Measurements from ENCODE around the gene BCL6.

Gene BCL6

DNA sequence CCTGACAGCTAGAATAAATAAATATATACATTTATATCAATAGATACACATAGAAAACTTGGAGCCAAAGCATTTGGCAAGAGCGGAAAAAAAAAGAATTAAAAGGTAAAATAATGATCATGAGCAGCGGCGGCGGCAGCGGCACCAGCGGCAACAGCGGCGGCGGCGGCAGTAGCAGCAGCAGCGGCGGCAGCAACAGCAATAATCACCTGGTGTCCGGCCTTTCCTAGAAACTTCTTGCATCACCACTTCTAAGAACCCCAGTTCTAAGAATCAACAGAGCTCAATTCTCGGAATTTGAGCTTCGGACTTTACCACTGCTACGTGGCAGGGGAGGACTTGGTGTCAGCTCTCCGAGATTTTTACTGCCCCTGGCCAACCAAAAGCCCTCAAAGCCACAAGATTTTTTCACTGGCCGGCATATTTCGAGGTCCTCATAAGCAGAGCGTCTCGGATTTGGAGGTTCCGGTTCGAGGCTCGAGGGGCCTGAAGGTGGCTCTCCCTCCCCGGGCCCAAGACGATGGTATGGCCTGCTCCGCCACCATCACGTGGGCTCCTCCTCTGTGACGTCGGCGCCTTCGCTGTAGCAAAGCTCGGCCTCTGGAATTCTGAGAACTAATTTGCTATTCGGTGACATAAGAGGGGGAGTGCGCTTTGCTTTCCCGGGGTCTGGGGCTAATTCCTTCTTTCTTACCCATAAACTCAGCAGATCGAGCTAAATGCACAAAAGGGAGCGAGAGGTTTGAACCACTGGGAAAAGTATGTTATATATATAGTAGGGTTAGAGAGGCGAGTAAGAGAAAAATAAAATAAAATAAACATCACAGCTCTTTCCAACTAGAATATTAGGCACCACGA is at the start of gene BCL6:
Gene BCL6, minus strand, starts transcription at position 268 of the 858 bp plus-strand sequence. CDS start 11,775 bp downstream, outside the sequence.
- DNase-seq = peak; percentile 90 to 92

DNA sequence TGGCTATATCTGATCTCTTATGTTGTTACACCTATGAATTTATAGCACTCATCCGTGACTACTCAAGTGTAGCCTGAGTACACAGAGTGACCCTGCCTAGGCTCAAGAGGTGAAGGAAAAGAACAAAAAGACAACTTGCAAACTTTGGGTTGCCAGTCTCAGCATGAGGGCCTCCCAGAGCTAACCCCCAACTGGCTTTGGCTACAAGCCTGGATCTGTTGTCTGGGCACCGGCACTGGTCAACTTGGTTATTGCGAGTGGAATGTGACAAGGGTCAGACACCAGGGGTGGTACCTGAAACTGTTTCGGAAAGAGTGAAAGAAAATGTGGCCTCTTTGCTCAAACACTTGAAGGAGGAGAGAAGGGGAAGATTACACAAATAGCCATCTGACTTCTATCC is 49.5 kb upstream of the BCL6 start:
- no peak for DNase-seq

DNA sequence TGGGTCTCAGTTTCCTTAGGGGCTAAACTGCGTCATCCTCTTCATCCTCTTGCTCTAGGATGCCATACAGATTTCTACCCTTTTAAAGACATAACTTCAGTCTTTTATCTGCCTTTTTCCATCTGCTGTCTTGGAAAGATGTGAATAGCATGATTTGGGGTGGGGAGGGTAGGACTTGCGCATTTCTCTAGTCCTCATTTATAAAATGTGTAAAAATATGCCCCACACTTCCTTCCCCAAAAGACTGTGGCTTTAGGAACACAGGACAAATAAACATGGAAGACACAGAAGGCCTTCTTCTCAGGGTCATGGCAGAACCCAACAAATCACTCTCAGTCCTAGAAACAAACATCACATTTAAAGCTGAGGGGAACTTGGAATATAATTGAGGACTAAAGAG is 48.4 kb upstream of the BCL6 start:
- no peak for DNase-seq

DNA sequence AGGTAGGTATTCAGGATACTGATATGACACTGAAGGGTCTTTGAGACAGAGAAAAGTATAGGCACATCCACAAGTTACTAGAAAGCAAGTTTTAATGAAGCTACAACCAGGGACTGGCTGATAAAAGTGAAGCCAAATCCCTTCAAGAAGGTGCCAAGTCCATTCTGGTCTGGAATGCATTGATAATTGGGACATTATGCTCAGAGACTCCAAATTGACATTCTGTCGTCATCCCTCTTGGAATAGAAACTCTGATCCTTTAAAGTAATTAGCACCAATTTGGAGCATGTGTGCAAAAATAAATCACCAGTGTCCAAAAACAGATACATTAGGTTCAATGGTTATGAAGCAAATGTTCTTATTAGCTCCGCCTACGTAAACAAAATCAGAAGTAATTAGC is 47.3 kb upstream of the BCL6 start:
- DNase-seq = no peak

DNA sequence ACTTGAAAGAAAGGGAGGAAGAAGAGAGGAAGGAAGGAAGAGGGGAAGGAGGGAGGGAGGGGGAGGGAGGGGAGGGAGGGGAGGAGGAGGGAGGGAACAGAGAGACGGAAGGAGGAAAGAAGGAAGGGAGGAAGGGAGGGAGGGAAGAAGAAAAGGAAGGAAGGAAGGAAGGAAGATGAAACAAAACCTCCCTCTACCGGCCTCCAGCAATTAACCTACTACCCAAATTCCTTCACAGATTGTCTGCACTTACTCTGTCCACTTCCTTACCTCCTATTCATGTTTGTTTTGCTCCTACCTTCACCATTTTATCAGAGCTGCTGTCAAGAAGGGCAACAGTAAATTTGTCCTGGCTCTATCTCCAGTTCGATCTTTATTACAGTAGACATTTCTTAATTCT is 44.6 kb upstream of the BCL6 start:
- no peak for DNase-seq

DNA sequence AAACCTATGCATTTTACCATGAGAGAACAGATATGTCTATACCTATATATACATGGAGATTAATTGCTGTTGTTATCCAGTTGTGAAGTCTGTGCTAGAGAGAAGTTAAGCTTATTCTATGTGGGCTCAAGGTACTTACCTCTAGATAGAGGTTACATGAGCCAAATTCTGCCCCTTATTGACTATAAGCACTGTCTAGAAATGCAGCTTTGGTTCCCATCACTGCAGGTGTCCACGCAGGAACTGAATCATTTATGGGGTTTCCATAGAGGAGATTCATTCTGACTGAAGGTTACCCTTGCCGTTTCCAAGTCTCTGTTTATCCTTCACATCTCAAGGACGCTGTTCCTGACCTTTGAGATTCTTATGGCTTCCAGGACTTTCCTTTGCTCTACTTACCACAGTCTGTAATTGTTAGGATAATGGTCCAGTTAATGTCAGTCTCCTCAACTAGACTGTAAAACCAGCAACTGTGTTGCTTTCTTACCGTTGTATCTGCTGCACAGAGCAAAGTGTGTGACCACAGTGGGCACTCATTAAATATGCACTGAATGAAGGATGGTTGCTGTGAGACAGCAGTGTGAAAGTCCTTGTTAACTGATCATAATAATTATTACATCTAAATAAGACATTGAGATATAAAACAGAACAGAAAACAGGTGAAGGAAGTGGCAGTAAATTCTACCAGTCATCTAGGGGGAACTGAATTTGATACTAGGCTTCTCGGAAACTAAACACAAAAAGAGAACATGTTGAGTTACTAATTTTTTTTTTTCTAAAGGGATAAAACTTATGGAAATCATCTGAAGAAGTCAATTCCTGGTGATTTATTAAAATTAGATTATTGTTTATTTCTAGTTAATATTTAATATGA is 44.0 kb upstream of the BCL6 start:
- DNase-seq = no peak

DNA sequence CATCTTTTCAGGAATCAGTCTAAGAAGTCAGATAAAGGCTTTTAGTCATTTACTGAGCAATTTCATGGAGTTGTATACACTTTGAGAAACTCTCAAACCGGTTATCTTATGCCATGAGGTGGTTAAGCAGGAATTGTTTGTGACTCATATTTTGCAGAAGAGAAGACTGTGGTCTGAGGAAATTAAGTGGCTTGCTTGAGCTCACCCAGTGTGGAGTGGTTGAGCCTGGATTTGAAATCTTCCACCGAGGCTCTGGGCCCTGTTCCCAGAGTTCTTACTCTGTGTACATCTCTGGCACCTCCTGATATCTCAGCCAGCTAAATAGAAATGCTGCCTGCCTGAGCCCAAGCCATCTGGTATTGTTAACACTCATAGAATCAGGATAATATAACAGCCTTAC is 37.8 kb upstream of the BCL6 start:
- peak in 1 of 2 experiments; percentile 6 for DNase-seq

DNA sequence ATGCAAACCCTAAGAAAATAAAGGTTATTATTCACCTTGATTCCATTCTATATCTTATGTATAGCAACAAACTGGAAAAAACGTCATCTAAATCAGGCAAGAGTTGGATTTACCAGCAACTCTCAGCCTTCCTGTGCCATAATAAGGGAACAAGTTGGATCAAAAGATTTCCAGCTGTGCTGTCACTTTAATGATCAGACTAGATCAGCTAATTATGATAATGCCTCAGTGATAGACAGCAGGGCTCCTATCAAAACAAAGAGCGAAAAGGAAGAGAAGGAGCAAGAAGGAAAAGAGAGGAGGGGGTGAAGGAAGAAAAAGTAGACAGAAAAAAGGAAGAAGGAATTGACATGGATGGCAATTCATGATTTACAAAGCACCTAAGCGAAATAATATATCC is 36.7 kb upstream of the BCL6 start:
- DNase-seq = no peak

DNA sequence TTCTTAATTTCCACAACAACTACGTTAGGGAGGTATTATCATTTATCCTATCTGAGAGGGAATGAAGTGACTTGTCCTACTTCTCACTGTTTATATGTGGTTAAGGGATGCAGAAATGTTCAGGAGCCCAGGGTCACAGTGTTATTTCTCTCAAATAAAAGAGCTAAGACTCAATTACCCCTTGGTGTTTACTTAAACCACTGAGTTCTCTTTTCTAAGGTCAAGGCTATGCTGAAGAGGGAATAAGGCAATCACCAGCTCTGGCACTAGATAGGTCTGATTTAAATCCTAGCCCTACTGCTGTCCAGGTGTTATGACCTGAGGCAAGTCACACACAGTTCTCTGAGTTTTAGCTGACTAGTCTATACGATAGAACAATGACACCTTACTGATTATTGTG is 35.7 kb upstream of the BCL6 start:
- DNase-seq = no peak

DNA sequence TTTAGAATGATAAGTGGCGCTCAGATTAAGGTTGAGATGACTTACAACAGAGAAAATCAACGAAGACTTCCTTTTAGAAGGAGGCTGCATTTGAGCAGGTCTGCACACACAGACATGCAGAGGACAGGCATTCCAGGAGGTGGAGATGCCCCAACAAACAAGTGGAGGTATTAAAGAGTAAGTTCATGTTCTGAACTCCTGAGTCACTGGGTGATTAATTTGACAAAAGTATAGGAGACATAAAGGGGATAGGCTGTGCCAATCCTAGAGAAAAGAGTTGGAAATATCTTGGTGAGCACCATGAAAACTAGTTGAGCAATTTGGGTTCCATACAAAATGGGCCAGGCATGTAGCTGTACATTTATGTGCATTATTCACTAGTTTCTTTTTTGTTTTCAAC is 33.5 kb upstream of the BCL6 start:
- no peak for DNase-seq

DNA sequence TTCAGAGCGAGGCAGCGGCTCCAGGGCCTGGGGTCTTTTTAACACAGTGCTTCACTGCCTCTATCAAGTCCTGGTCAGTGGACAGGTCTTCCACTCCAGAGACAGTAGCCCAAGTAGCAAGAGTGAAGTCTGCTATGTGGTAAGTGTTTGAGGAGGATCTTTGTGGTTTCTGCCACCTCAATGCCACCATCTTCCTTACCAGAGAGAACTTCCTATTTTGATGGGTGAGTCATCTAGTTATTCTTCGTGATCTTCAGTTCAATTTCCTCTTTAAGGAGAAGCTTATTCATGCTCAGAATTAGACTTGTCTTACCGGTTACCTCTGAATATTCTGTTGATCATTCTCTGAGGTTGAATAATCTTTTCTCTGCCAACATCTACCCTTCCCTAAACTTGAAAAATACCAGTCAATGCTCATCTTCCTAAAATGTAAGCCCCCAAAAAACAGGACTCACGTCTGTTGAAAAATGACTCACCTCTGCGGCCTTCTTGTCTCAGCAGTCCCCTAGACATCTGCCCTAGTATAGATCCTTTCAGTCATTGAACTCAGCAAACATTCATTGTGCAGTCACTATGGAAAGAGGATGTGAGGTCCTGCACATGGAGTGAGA is 32.2 kb upstream of the BCL6 start:
- DNase-seq = peak; percentile 96 to 97

DNA sequence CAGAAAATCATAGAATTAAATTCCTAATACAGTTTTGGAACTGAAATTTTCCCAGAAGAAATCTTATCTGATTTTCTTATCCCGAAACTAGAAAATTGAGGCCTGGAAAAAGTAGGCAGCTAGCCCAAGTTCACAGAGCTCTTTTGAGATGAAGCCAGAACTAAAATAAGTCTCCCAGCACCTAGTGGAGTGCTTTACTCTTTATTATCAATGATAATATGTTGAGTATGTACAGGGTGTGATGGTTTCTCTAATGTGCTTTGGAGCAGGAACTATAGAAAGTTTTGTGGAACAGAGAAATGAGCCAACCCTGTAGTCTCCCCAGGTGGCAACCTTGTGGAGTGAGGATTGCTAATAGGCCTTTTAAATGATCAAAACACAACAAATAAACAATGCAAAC is 30.3 kb upstream of the BCL6 start:
- no peak for DNase-seq

DNA sequence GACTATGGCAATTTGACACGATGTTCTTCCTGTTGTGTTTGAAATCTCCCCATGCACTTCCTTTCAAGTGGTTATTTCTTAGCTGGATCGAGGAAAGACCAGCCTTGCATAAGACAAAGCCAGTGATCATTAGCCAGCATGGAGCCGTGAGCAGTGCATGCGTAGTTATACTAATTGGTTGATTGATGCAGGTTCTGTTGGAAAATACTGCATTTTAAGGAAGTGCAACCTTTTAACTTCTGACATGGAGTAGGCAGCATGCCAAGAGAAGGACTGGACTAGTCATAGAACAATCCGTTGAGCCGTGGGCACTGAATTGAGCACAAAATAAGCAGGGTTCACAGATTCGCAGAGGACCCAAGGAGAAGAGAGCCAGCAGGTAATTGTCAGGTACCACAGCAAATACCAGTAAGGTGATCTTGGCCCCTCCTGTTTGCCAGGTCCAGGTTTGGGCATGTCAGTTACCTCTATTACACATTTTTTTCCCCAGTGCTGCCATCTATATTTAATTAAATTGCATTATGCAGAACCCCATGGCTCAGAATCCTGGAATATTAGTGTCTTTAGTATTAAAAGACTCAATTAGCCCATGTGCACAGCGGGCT is 29.0 kb upstream of the BCL6 start:
- peak; percentile 54 to 63 for DNase-seq

DNA sequence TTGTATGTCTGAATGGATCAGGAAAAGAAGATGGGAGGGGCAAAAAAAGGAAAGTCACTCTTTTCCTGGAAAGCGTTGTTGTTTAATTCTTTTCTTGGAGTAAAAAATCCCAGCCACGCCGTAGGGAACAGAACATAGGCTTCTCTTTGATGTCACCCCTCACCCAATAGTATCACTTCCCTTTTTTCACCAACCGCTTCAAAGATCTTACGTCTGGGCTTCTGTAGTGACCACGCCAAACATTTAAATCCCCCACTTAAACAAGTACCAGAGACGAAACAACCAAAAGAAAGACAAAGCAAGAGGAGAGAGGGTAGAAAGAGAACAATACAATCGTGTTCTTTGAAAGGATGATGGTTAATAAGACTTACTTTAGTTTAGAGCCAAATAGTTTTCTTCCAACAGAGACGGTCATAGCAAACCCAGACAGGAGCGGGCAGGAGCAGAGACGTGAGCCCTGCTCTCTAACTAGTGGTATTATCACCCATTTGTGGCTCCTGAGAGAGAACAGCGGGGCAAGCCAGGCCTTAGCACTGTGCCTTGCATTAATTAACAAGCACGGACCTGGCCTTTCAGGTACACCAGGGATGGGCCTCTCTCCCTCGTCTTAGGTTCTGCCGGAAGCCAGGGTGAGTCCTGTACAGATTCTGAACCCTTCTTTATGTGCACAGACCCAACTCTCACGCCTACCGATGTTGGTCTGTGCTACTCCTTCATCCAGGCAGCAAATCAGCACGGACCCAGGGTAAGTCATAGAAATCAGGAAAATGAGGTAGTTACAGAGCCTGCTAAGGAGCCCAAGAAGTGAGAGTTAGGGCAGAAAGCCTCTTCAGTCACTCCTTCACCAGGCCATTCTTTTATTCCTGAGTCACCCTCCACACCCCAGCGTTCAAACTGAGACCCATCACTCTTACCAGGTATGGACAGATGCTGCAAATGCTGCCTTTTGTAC is 28.2 kb upstream of the BCL6 start:
- DNase-seq = peak; percentile 50 to 78

DNA sequence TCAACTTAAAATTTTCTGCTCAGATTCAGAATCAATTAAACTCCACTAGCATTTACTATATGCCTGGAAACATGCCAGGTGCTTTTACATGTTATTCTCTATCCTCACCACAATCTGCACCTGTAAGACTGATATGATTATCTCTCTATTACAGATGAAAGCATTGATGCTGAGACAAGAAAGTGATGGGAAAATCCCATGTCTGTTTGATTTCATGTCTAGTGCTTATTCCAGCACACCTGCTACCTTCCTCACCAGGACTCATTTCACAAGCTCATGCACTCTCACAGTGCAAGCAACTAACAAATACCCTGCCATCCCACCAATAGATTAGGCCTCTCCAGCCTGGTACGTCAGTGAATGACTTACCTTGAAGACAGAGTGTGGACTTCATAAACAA is 25.0 kb upstream of the BCL6 start:
- DNase-seq = no peak

DNA sequence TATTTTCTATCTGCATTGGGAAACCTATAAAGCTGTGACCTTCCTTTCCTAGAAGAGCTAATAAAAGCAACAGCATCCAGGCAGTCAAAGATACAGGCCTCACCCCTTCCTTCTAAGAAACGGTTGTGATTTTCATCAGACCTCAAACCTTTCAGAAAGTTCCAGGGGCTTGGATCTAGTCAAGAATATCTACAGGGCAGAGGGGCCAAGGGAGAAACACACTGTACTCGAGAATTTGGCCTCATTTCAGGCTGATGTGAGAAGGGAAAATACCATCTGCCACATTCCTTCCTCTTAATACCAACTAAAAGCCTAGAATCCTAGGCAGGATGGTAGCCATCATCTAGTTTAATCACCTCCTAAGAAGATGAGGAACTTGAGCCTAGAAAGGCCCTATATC is 24.5 kb upstream of the BCL6 start:
- DNase-seq = no peak

DNA sequence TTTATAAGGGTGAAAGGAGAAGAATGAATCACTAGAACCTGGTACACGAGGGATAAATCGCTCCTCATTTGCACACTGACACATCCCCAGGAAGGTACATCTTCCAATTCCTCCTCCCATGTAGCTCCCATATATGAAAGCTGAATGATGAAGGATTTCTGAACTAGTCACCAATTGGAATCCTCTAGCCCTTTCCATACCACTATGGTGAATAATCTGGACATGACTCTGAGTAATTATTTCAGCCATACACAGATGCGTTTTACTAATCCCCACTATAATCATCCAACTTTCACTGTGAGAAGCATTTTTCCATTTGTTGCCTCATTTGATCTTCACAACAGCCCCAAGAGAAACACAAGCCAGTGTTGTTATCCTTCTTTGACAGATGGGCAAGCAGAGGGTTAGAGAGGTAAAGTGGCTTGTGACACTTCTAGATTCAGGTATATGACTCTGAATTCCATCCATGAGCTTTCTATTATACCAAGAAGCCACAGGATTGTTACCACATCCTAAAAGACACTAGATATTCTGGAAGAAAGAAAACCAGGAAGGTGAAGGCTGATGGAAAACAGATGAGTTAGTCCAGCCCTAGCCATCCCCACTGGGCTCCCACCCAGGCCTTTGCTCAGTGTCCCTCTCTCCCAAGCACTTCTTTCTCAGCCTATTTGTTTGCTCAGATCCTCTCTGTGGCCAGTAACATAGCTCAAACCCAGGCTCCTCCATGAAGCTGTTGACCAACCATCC is 22.2 kb upstream of the BCL6 start:
- DNase-seq = no peak

DNA sequence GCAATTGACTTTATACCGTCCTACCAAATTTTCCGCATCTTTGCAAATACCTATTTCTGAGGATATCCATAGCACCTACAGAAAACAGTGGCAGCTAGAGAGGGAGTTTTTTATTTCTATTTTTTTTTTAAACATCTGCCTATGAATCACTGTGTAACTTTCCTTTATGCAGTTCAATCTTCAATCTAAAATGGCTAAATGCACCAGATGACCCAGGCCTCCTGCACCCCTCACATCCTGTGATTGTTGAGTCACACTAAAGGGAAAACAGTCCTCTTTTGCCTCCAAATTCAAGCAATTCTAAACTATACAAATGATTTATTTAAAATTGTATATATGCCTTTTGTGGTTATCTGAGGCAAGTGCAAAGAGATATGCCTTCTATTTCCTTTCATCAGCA is 20.1 kb upstream of the BCL6 start:
- no peak for DNase-seq

DNA sequence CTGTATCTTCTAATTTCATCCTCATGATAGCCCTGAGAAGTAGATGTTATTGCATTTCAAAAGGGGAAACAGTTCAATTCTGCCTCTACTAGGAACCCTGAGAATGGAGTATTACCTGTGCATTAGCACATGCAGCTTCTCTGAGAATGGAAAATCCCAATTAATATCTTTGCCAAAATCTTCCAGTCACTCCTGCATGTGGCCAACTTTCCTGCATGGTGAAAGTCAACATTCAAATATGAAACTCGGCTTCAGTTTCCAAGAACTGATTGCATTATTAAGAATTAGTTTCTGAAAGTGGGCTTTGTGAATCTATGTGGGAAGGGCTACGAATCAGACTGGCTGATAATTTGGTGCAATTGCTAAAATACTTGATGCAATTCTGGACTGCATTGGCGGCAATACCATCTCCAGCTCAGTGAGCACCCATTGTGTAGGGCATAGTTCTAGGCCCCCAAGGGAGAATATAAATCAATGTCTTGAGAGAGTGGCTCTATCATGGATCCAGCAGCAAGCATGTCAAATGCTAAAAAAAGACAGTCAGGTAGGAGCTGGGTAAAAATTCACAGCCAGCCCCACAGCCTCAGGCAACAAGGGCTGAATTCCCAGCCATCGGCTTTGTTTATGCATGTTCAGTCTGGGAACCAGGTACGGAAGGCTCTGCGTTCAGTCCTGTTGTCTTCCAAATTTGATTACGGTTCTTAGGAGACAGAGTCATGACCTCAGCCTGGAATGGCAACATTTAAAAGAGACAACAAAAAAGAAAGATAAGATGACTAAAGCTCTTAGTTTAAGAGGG is 18.8 kb upstream of the BCL6 start:
- DNase-seq = no peak

DNA sequence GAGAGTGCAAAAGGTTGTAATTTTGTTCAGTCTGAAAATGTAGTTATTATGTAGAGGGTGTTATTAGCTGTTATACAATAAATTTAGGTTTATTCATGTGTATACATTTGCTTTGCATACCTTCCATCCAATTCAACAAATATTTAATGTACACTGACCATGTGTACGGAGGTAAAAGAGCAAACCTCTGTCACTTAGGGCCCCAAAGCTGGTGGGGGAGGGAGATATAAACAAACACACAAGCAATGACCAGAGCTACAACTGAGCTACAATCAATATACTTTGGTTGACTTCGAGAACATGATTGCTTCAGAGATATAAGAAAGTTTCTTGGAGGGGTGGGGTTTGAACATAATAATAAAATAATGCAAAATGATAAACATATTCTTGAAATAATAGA is 17.5 kb upstream of the BCL6 start:
- DNase-seq = no peak
